Chondrocyte (in vitro differentiated cells): ENCODE results near the gene MILR1. TPM values are rescaled to one million over a fixed set of nuclear protein-coding genes. Genes with fewer than 3 reads are reported as not detected.

Source experiments
- DNase-seq: peaks from one replicate; pipeline ENCODE4 v3.0.0; 2021; ENCODE audit warnings: mixed read lengths, low spot score
- H3K27ac Mint-ChIP-seq: one replicate; pipeline ENCODE4 v1.8.0; 2021; ENCODE audit warnings: mild to moderate bottlenecking, moderate library complexity, mixed read lengths; ENCODE audit not compliant: unreplicated experiment
- H3K27me3 Mint-ChIP-seq: 2 replicates; pipeline ENCODE4 v1.8.0; 2021; ENCODE audit warnings: low read depth, mixed read lengths
- H3K36me3 Mint-ChIP-seq: 2 replicates; pipeline ENCODE4 v1.8.0; 2021; ENCODE audit warnings: low read depth, mixed read lengths
- H3K4me1 Mint-ChIP-seq: 2 replicates; pipeline ENCODE4 v1.8.0; 2021; ENCODE audit warnings: low read depth, mild to moderate bottlenecking, mixed read lengths
- H3K4me3 Mint-ChIP-seq: one replicate; pipeline ENCODE4 v1.8.0; 2021; ENCODE audit warnings: mild to moderate bottlenecking, moderate library complexity, mixed read lengths; ENCODE audit not compliant: unreplicated experiment
- H3K9me3 Mint-ChIP-seq: 2 replicates; pipeline ENCODE4 v1.8.0; 2021; ENCODE audit warnings: low read depth, mixed read lengths
- CTCF ChIP-seq: fragments of 200-600 bp; sonication (generic); IDR thresholded peaks from 2 replicates; pipeline ENCODE4 v1.5.0; 2021; ENCODE audit warnings: antibody characterized with exemption, mild to moderate bottlenecking, moderate library complexity
- total RNA-seq: library from RNA; stranded (reverse); gene quantifications from 3 replicates; pipeline ENCODE4 v1.2.1, GENCODE V29; 2021

The MILR1 gene
- total RNA-seq, 1 donor from 2014 or later = not detected

- H3K27ac Mint-ChIP-seq = peak overlapping the region; percentile 100
- no peak for TF ChIP-seq CTCF
- no peaks in the 10 kb centered on the region for H3K9me3 Mint-ChIP-seq
- no peak for DNase-seq
- H3K4me1 Mint-ChIP-seq = peaks cover 65% of the 10 kb centered on the region
- peaks cover 55% of the 10 kb centered on the region for H3K36me3 Mint-ChIP-seq
- H3K4me3 Mint-ChIP-seq = peak overlapping the region; percentile 100
- no peaks in the 10 kb centered on the region for H3K27me3 Mint-ChIP-seq
These were observed 55.9 kb downstream of the MILR1 start for GRCh38 chr17:64504769-64505339.

DNA sequence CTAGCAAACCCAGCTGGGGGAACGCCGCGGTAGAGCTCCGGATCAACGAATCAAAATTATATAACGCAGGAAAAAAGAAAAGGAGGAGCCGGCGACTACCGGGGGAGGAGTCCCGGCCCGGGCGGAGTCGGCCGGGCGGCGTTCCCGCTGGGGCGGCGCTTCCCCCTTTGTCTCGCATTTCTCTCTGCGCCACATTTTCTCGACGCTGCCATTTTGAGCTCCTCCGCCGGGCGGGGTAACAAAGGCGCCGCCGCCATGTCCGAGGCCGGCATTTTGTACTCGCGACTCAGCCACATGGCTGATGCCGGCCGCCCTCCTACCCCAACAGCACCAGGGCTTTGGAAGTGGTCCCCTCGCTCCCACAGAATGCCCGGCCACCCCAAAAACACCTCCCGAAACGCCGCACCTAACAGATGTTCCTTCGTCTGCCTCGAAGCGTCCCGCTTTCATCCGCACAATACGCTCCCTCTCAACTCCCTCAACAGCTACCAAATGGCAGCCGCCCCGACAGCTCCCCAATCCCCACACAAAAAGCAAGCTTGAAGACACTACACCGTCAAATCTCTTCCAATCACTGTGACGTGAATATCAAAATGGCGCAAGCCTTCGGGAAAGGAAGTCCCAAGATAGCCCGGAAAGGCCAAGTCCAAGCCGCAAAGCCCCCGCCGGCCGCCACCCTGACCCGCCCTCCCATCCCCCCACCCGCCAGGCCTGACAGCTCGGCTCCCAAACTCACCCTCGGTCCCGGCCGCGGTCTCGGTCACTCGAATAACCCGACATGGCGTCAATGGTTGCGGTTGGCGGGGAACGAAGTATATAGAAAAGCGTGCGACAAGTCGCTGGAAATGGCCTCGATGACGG, 56.7 kb downstream of the MILR1 start:
- Mint-ChIP-seq H3K4me1 (peaks cover 58% of the 10 kb centered on the region), H3K4me3 (peak overlapping the region; percentile 100), H3K9me3 (no peaks in the 10 kb centered on the region), H3K36me3 (peaks cover 50% of the 10 kb centered on the region), H3K27me3 (no peaks in the 10 kb centered on the region), H3K27ac (peak overlapping the region; percentile 100)
- DNase-seq = peak; percentile 93
- no peak for TF ChIP-seq CTCF

GRCh38 chr17:64506201-64506575, 57.3 kb downstream of the MILR1 start, which contains the start of gene DDX5:
TSS of gene DDX5 (minus strand) at chr17:64506289. CDS start at chr17:64506119, 170 bp downstream.
- Mint-ChIP-seq H3K9me3 (no peaks in the 10 kb centered on the region), H3K27me3 (no peaks in the 10 kb centered on the region), H3K4me1 (peaks cover 52% of the 10 kb centered on the region), H3K36me3 (peaks cover 49% of the 10 kb centered on the region), H3K27ac (peak within 1 kb of the TSS; percentile 100), H3K4me3 (peak within 1 kb of the TSS; percentile 100)
- TF ChIP-seq CTCF = no peak
- peak; percentile 97 for DNase-seq

- Mint-ChIP-seq H3K27me3 (no peaks in the 10 kb centered on the region), H3K27ac (peak within 1 kb of the TSS; percentile 100), H3K36me3 (peaks cover 47% of the 10 kb centered on the region), H3K4me3 (peak within 1 kb of the TSS; percentile 100), H3K4me1 (peaks cover 46% of the 10 kb centered on the region), H3K9me3 (no peaks in the 10 kb centered on the region)
- DNase-seq = peak; percentile 98
- no peak for TF ChIP-seq CTCF
These were observed 57.9 kb downstream of the MILR1 start, which contains the start of gene CEP95 for GRCh38 chr17:64506576-64507412. TSS of gene CEP95 (plus strand) at chr17:64506977. CDS start at chr17:64507098, 121 bp downstream.

- no peak for DNase-seq
- H3K27ac Mint-ChIP-seq = peak overlapping the region; percentile 100
- peak; percentile 80 for TF ChIP-seq CTCF
- peak overlapping the region; percentile 100 for H3K4me3 Mint-ChIP-seq
- peaks cover 44% of the 10 kb centered on the region for H3K36me3 Mint-ChIP-seq
- no peaks in the 10 kb centered on the region for H3K9me3 Mint-ChIP-seq
- H3K4me1 Mint-ChIP-seq = peaks cover 40% of the 10 kb centered on the region
- no peaks in the 10 kb centered on the region for H3K27me3 Mint-ChIP-seq
These were observed 58.5 kb downstream of the MILR1 start for GRCh38 chr17:64507413-64507782.
